ENCODE data around the gene SLC30A3. TPM values are rescaled to one million over a fixed set of nuclear protein-coding genes. Genes with fewer than 3 reads are reported as not detected.

Gene SLC30A3
- total RNA-seq, 1 experiment from 2014 or later = 0.11 TPM

GRCh38 chr2:27205206-27205605 is 57.6 kb downstream of the SLC30A3 start:
- no peak for DNase-seq (ENCODE audit: low read depth)

GRCh38 chr2:27204566-27204965 is 58.3 kb downstream of the SLC30A3 start:
- DNase-seq (ENCODE audit: low read depth) = no peak

GRCh38 chr2:27203741-27204140 is 59.1 kb downstream of the SLC30A3 start:
- DNase-seq (ENCODE audit: low read depth) = no peak

Other genes starting within 250 kb of the SLC30A3 start
- gene TMEM214, start 230.1 kb downstream of the SLC30A3 start, total RNA-seq (2014; rRNA removed; shearing (Covaris generic)) = 36.7 and 42.7 TPM in 2 replicates
- 19.3 and 22.5 TPM in 2 replicates for gene AGBL5, start 211.4 kb downstream of the SLC30A3 start, total RNA-seq (2014; rRNA removed; shearing (Covaris generic))
- gene OST4, start 191.4 kb downstream of the SLC30A3 start, total RNA-seq (2014; rRNA removed; shearing (Covaris generic)) = 184 and 194 TPM in 2 replicates
- 6.0 and 10.2 TPM in 2 replicates for gene EMILIN1, start 184.4 kb downstream of the SLC30A3 start, total RNA-seq (2014; rRNA removed; shearing (Covaris generic))
- gene KHK, start 176.3 kb downstream of the SLC30A3 start, total RNA-seq (2014; rRNA removed; shearing (Covaris generic)) = 1.1 and 2.9 TPM in 2 replicates
- 3.4 and 8.6 TPM in 2 replicates for gene CGREF1, start 143.9 kb downstream of the SLC30A3 start, total RNA-seq (2014; rRNA removed; shearing (Covaris generic))
- gene ABHD1, start 139.2 kb downstream of the SLC30A3 start, total RNA-seq (2014; rRNA removed; shearing (Covaris generic)) = 1.7 TPM in 1 of 2 replicates, not detected in the other
- gene PREB, start 128.4 kb downstream of the SLC30A3 start, total RNA-seq (2014; rRNA removed; shearing (Covaris generic)) = 79.3 and 84.9 TPM in 2 replicates
- not detected in 2 replicates for gene PRR30, start 123.6 kb downstream of the SLC30A3 start, total RNA-seq (2014; rRNA removed; shearing (Covaris generic))
- not detected in 2 replicates for gene TCF23, start 114.0 kb downstream of the SLC30A3 start, total RNA-seq (2014; rRNA removed; shearing (Covaris generic))
- 94.2 and 249 TPM in 2 replicates for gene ATRAID, start 51.0 kb downstream of the SLC30A3 start, total RNA-seq (2014; rRNA removed; shearing (Covaris generic))
- gene SLC5A6, start 50.8 kb downstream of the SLC30A3 start, total RNA-seq (2014; rRNA removed; shearing (Covaris generic)) = 86.8 and 101 TPM in 2 replicates
- gene CAD, start 45.7 kb downstream of the SLC30A3 start, total RNA-seq (2014; rRNA removed; shearing (Covaris generic)) = 26.6 and 29.7 TPM in 2 replicates
- not detected in 2 replicates for gene DNAJC5G, start 12.4 kb upstream of the SLC30A3 start, total RNA-seq (2014; rRNA removed; shearing (Covaris generic))
- not detected in 2 replicates for gene TRIM54, start 19.4 kb upstream of the SLC30A3 start, total RNA-seq (2014; rRNA removed; shearing (Covaris generic))
- gene UCN, start 45.4 kb upstream of the SLC30A3 start, total RNA-seq (2014; rRNA removed; shearing (Covaris generic)) = 0.11 TPM in 1 of 2 replicates, not detected in the other
- 58.5 and 62.8 TPM in 2 replicates for gene MPV17, start 60.0 kb upstream of the SLC30A3 start, total RNA-seq (2014; rRNA removed; shearing (Covaris generic))
- 36.6 and 49.1 TPM in 2 replicates for gene GTF3C2, start 93.7 kb upstream of the SLC30A3 start, total RNA-seq (2014; rRNA removed; shearing (Covaris generic))
- 40.3 and 49.1 TPM in 2 replicates for gene EIF2B4, start 107.3 kb upstream of the SLC30A3 start, total RNA-seq (2014; rRNA removed; shearing (Covaris generic))
- gene SNX17, start 107.6 kb upstream of the SLC30A3 start, total RNA-seq (2014; rRNA removed; shearing (Covaris generic)) = 107 and 126 TPM in 2 replicates
- 4.0 and 5.5 TPM in 2 replicates for gene ZNF513, start 117.7 kb upstream of the SLC30A3 start, total RNA-seq (2014; rRNA removed; shearing (Covaris generic))
- 197 and 212 TPM in 2 replicates for gene PPM1G, start 146.5 kb upstream of the SLC30A3 start, total RNA-seq (2014; rRNA removed; shearing (Covaris generic))
- 126 and 134 TPM in 2 replicates for gene NRBP1, start 165.6 kb upstream of the SLC30A3 start, total RNA-seq (2014; rRNA removed; shearing (Covaris generic))
- not detected in 2 replicates for gene KRTCAP3, start 179.3 kb upstream of the SLC30A3 start, total RNA-seq (2014; rRNA removed; shearing (Covaris generic))
- gene IFT172, start 226.7 kb upstream of the SLC30A3 start, total RNA-seq (2014; rRNA removed; shearing (Covaris generic)) = 21.1 and 30.1 TPM in 2 replicates
- 1.9 and 3.7 TPM in 2 replicates for gene FNDC4, start 232.2 kb upstream of the SLC30A3 start, total RNA-seq (2014; rRNA removed; shearing (Covaris generic))
- gene GCKR, start 233.8 kb upstream of the SLC30A3 start, total RNA-seq (2014; rRNA removed; shearing (Covaris generic)) = 0.29 and 0.30 TPM in 2 replicates

Data from Daoy (cell line).